22Rv1 (cell line): Measurements from ENCODE around the gene DAPL1.

ENCODE experiments used
- H3K27ac ChIP-seq: fragments of 450-650 bp; 2 replicates; pipeline ENCODE4 v1.5.1; 2017
- CTCF ChIP-seq: fragments of 450-650 bp; IDR thresholded peaks from 2 replicates; pipeline ENCODE4 v1.5.1; 2017; ENCODE audit warnings: mild to moderate bottlenecking
- ZFX ChIP-seq: fragments of 450-650 bp; IDR thresholded peaks from 2 replicates; pipeline ENCODE4 v1.6.1; 2017; ENCODE audit warnings: antibody characterized with exemption, borderline replicate concordance

DAPL1 gene

GRCh38 chr2:158822193-158822592 lies 27.1 kb downstream of the DAPL1 start:
- no peak overlapping the region for H3K27ac ChIP-seq
- TF ChIP-seq ZFX (no peak), CTCF (no peak)

GRCh38 chr2:158823486-158824237 lies 28.5 kb downstream of the DAPL1 start:
- TF ChIP-seq ZFX = no peak
- no peak for TF ChIP-seq CTCF
- no peak overlapping the region for H3K27ac ChIP-seq

- TF ChIP-seq CTCF (no peak), ZFX (no peak)
- H3K27ac ChIP-seq = no peak overlapping the region
Measured at GRCh38 chr2:158825021-158825420, 29.9 kb downstream of the DAPL1 start.

DNA sequence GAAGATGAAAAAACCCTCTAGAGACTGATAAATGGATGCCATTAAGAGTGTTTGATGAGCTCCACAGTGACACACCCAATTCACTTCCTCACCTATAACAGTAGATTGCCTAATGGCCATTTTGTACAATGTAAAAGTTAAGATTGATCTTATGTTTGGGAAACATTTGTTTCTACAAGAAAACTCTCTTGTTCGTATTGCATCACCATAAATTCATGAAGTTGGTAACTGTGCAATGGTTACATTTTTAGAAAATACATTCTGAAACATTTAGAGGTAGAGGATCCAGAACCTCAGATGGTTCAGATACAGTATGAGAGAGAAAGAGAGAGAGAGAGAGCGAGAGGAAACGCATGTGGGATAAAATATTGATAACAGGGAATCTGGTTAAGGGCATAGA lies 31.8 kb downstream of the DAPL1 start:
- TF ChIP-seq CTCF (no peak), ZFX (no peak)
- no peak overlapping the region for H3K27ac ChIP-seq

- H3K27ac ChIP-seq = no peak overlapping the region
- TF ChIP-seq ZFX (no peak), CTCF (no peak)
Measured at GRCh38 chr2:158828378-158829164, 33.5 kb downstream of the DAPL1 start.

DNA sequence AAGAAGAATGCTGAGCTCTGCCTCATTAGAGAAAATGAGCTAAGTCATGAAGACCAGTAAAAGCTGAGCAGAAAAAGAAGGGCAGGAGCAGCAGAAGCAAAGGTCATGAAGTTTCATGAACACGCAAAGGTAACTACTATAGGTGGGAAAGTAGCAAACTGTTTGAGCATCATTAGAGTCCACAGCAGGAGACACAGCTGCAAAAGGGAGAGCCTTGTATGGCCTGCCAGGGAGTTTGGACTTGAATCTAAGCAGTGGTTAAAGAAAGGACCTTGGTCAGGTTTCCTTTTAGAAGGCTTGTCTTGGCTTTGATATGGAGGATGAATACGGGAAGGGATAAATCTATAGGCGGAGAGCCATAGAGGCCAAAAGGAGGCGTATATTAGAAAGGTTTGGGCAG lies 34.0 kb downstream of the DAPL1 start:
- TF ChIP-seq ZFX = no peak
- no peak for TF ChIP-seq CTCF
- H3K27ac ChIP-seq = no peak overlapping the region

- no peak for TF ChIP-seq CTCF
- no peak overlapping the region for H3K27ac ChIP-seq
Measured at GRCh38 chr2:158830201-158830600, 35.1 kb downstream of the DAPL1 start.
